Measurements from ENCODE around the gene SLC22A4.

SLC22A4 gene

GRCh38 chr5:132380741-132381140 lies 86.5 kb downstream of the SLC22A4 start:
- no peaks in the 10 kb centered on the region for H3K36me3 ChIP-seq (ENCODE audit: control insufficient read depth, insufficient read depth, low read length)
- DNase-seq (ENCODE audit: low read depth, low spot score), result no peak
- no CpG with 5 or more reads among the region's 2 CpGs for WGBS (ENCODE audit: insufficient coverage, insufficient read length)
- no peaks in the 10 kb centered on the region for H3K9me3 ChIP-seq (ENCODE audit: control insufficient read depth, insufficient read depth, low read length)
- H3K4me3 ChIP-seq (ENCODE audit: low read length), result no peak overlapping the region
- no peaks in the 10 kb centered on the region for H3K27me3 ChIP-seq (ENCODE audit: control insufficient read depth, insufficient read depth, low read length)
- H3K4me1 ChIP-seq (ENCODE audit: control insufficient read depth, insufficient read depth, low read length), result no peaks in the 10 kb centered on the region
- H3K27ac ChIP-seq (ENCODE audit: low read length), result no peak overlapping the region

GRCh38 chr5:132381614-132382013 lies 87.4 kb downstream of the SLC22A4 start:
- DNase-seq (ENCODE audit: low read depth, low spot score), result no peak
- Histone ChIP-seq H3K4me3 (ENCODE audit: low read length) (no peak overlapping the region), H3K36me3 (ENCODE audit: control insufficient read depth, insufficient read depth, low read length) (no peaks in the 10 kb centered on the region), H3K27me3 (ENCODE audit: control insufficient read depth, insufficient read depth, low read length) (no peaks in the 10 kb centered on the region), H3K9me3 (ENCODE audit: control insufficient read depth, insufficient read depth, low read length) (no peaks in the 10 kb centered on the region), H3K27ac (ENCODE audit: low read length) (no peak overlapping the region), H3K4me1 (ENCODE audit: control insufficient read depth, insufficient read depth, low read length) (no peaks in the 10 kb centered on the region)
- WGBS (ENCODE audit: insufficient coverage, insufficient read length), result no CpG with 5 or more reads among the region's 1 CpG

- H3K27ac ChIP-seq (ENCODE audit: low read length), result no peak overlapping the region
- no CpG with 5 or more reads among the region's 1 CpG for WGBS (ENCODE audit: insufficient coverage, insufficient read length)
- no peak for DNase-seq (ENCODE audit: low read depth, low spot score)
Observed at GRCh38 chr5:132383261-132383660, 89.1 kb downstream of the SLC22A4 start.

GRCh38 chr5:132383984-132384383 lies 89.8 kb downstream of the SLC22A4 start:
- Histone ChIP-seq H3K4me1 (ENCODE audit: control insufficient read depth, insufficient read depth, low read length) (no peaks in the 10 kb centered on the region; the same call in 1 of the 2 replicates), H3K36me3 (ENCODE audit: control insufficient read depth, insufficient read depth, low read length) (no peaks in the 10 kb centered on the region)

More at GRCh38 chr5:132383261-132383660, 89.1 kb downstream of the SLC22A4 start:
- no peaks in the 10 kb centered on the region for H3K36me3 ChIP-seq (ENCODE audit: control insufficient read depth, insufficient read depth, low read length)
- H3K9me3 ChIP-seq (ENCODE audit: control insufficient read depth, insufficient read depth, low read length), result no peaks in the 10 kb centered on the region
- H3K4me1 ChIP-seq (ENCODE audit: control insufficient read depth, insufficient read depth, low read length), result no peaks in the 10 kb centered on the region; the same call in 1 of the 2 replicates
- no peaks in the 10 kb centered on the region for H3K27me3 ChIP-seq (ENCODE audit: control insufficient read depth, insufficient read depth, low read length)
- H3K4me3 ChIP-seq (ENCODE audit: low read length), result no peak overlapping the region

DNA sequence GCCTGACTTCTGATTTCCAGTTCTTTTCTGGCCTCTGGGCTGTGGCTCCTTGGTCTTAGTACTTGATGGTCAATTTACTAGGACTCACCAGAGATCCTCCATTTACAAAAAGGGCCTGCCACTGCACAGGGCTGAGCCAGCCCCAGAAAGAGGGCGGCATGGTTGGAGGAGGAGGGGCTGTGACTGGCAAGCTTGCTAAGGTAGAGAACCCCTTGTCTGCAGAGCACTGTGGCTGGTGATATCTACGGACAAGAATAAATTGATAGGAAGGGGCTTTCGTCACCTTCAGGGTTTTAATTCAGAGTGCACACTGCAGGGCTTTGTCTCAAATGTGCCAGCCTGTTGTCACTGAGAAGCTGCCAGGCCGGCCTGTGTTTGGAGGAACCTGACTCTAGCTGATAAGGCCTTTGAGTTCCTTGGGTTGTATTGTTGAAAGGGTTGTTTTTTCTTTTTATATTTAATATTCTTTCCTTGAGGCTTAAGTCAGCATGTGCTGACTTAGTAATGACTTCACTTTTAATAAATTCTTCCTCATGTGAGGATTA lies 90.4 kb downstream of the SLC22A4 start:
- Histone ChIP-seq H3K27me3 (ENCODE audit: control insufficient read depth, insufficient read depth, low read length) (no peaks in the 10 kb centered on the region), H3K9me3 (ENCODE audit: control insufficient read depth, insufficient read depth, low read length) (no peaks in the 10 kb centered on the region), H3K36me3 (ENCODE audit: control insufficient read depth, insufficient read depth, low read length) (no peaks in the 10 kb centered on the region), H3K4me1 (ENCODE audit: control insufficient read depth, insufficient read depth, low read length) (no peaks in the 10 kb centered on the region; the same call in 1 of the 2 replicates), H3K4me3 (ENCODE audit: low read length) (no peak overlapping the region), H3K27ac (ENCODE audit: low read length) (no peak overlapping the region)
- no CpG with 5 or more reads among the region's 4 CpGs for WGBS (ENCODE audit: insufficient coverage, insufficient read length)
- DNase-seq (ENCODE audit: low read depth, low spot score), result no peak

More at GRCh38 chr5:132383984-132384383, 89.8 kb downstream of the SLC22A4 start:
- H3K27me3 ChIP-seq (ENCODE audit: control insufficient read depth, insufficient read depth, low read length), result no peaks in the 10 kb centered on the region
- no peak overlapping the region for H3K4me3 ChIP-seq (ENCODE audit: low read length)
- WGBS (ENCODE audit: insufficient coverage, insufficient read length), result no CpG with 5 or more reads among the region's 5 CpGs
- H3K9me3 ChIP-seq (ENCODE audit: control insufficient read depth, insufficient read depth, low read length), result no peaks in the 10 kb centered on the region
- H3K27ac ChIP-seq (ENCODE audit: low read length), result no peak overlapping the region
- no peak for DNase-seq (ENCODE audit: low read depth, low spot score)

DNA sequence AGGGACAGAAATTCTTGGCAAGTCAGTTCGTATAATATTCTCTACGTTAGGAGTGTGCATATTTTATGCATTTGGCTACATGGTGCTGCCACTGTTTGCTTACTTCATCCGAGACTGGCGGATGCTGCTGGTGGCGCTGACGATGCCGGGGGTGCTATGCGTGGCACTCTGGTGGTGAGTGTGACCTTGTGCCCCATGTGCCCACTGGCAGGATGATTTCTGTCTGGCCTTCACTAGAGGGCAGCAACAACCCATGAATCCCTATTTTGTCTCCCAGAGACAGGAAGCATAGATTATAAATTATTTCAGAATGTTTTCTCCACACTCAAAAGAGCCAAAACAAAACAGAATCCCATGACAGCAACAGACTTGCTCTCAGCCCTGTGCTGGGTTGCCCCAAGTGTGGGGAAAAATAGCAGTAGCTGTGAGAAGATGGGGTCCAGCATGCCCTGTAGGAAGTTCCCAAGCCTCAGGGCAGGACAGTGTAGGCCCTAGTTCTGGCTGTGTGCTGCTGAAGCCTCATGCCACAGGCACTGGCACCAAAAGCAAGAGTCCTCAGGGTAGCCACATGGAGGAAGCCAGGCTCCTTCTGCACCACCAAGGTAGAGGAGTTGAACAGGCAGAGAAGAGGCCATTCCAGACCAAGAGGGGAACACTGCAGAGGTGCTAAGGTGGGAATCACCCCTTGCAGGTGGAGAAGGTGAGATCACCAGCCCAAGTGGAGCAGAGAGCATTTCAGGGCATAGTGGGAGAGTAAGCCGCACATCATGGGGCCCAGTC lies 91.3 kb downstream of the SLC22A4 start:
- no CpG with 5 or more reads among the region's 9 CpGs for WGBS (ENCODE audit: insufficient coverage, insufficient read length)
- DNase-seq (ENCODE audit: low read depth, low spot score), result no peak
- H3K36me3 ChIP-seq (ENCODE audit: control insufficient read depth, insufficient read depth, low read length), result no peaks in the 10 kb centered on the region
- H3K4me1 ChIP-seq (ENCODE audit: control insufficient read depth, insufficient read depth, low read length), result no peaks in the 10 kb centered on the region; the same call in 1 of the 2 replicates
- no peaks in the 10 kb centered on the region for H3K27me3 ChIP-seq (ENCODE audit: control insufficient read depth, insufficient read depth, low read length)
- no peak overlapping the region for H3K4me3 ChIP-seq (ENCODE audit: low read length)
- H3K27ac ChIP-seq (ENCODE audit: low read length), result no peak overlapping the region
- H3K9me3 ChIP-seq (ENCODE audit: control insufficient read depth, insufficient read depth, low read length), result no peaks in the 10 kb centered on the region

GRCh38 chr5:132386644-132387286 lies 92.6 kb downstream of the SLC22A4 start:
- Histone ChIP-seq H3K4me1 (ENCODE audit: control insufficient read depth, insufficient read depth, low read length) (no peaks in the 10 kb centered on the region; the same call in 1 of the 2 replicates), H3K36me3 (ENCODE audit: control insufficient read depth, insufficient read depth, low read length) (no peaks in the 10 kb centered on the region), H3K4me3 (ENCODE audit: low read length) (no peak overlapping the region), H3K27me3 (ENCODE audit: control insufficient read depth, insufficient read depth, low read length) (no peaks in the 10 kb centered on the region), H3K9me3 (ENCODE audit: control insufficient read depth, insufficient read depth, low read length) (no peaks in the 10 kb centered on the region), H3K27ac (ENCODE audit: low read length) (no peak overlapping the region)
- no peak for DNase-seq (ENCODE audit: low read depth, low spot score)
- no CpG with 5 or more reads among the region's 10 CpGs for WGBS (ENCODE audit: insufficient coverage, insufficient read length)

DNA sequence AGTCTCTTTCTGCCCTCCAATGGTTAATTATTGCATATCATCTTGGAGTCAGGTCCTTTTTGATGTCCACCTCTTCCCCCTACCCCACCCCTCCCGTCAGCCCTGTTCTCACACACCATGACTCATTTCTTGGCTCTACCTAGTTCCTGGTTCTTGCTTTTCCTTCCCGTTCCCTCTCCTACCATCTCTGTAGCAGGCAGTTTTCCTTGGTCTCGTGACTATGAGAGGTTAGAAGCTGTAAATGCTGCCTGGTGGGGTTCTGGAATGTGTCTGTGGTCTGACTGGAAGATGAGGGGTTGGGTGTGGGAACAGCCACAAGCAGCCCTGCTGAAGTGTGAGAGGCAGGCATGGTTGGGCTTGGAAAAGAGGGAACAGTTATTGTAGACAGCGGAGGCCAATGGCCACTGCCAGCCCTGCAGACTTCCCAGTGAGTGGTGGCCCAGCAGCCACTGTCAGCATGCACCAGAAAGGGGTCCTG lies 93.5 kb downstream of the SLC22A4 start:
- WGBS (ENCODE audit: insufficient coverage, insufficient read length), result no CpG with 5 or more reads among the region's 4 CpGs
- DNase-seq (ENCODE audit: low read depth, low spot score), result no peak
- no peak overlapping the region for H3K4me3 ChIP-seq (ENCODE audit: low read length)
- H3K27me3 ChIP-seq (ENCODE audit: control insufficient read depth, insufficient read depth, low read length), result no peaks in the 10 kb centered on the region
- H3K27ac ChIP-seq (ENCODE audit: low read length), result no peak overlapping the region
- H3K4me1 ChIP-seq (ENCODE audit: control insufficient read depth, insufficient read depth, low read length), result no peaks in the 10 kb centered on the region; the same call in 1 of the 2 replicates
- no peaks in the 10 kb centered on the region for H3K9me3 ChIP-seq (ENCODE audit: control insufficient read depth, insufficient read depth, low read length)
- H3K36me3 ChIP-seq (ENCODE audit: control insufficient read depth, insufficient read depth, low read length), result no peaks in the 10 kb centered on the region

DNA sequence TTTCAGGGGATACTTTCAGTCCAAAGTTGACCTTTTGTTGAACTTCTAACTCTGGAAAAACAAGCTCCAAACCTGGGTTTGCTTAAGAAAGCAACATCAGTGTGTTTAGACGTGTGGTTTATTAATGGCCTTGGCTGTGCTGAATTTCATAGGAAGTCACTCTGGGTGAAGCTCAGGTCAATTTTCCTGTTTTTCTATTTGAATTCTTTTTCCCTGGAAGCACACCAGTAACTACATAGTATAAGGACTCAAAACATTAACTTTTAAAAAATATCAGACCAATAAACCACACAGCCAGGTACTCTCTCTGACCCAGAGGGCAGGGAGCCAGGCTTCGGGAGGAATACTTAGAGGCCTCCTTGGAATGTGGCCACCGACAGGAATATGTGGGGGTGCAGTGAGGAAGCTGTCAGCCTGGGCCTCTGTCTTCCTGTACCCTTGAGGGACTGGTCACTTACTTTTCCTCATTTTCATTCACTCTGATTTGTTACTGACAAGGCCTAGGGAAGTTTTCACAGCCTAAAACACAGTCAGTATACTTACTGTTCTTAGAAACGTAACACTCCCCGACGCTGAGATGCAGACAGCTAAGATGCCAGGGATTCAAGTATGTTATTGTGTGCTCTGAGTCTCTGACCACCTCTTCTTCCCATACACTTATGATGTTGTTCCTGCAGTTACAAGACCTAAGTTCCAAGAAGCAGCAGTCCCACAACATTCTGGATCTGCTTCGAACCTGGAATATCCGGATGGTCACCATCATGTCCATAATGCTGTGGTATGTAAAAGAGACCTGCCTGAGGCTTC lies 94.3 kb downstream of the SLC22A4 start:
- no peaks in the 10 kb centered on the region; the same call in 1 of the 2 replicates for H3K4me1 ChIP-seq (ENCODE audit: control insufficient read depth, insufficient read depth, low read length)
- no peaks in the 10 kb centered on the region for H3K27me3 ChIP-seq (ENCODE audit: control insufficient read depth, insufficient read depth, low read length)
- WGBS (ENCODE audit: insufficient coverage, insufficient read length), result no CpG with 5 or more reads among the region's 8 CpGs
- H3K4me3 ChIP-seq (ENCODE audit: low read length), result no peak overlapping the region
- H3K9me3 ChIP-seq (ENCODE audit: control insufficient read depth, insufficient read depth, low read length), result no peaks in the 10 kb centered on the region
- no peak overlapping the region for H3K27ac ChIP-seq (ENCODE audit: low read length)
- no peak for DNase-seq (ENCODE audit: low read depth, low spot score)
- no peaks in the 10 kb centered on the region for H3K36me3 ChIP-seq (ENCODE audit: control insufficient read depth, insufficient read depth, low read length)

DNA sequence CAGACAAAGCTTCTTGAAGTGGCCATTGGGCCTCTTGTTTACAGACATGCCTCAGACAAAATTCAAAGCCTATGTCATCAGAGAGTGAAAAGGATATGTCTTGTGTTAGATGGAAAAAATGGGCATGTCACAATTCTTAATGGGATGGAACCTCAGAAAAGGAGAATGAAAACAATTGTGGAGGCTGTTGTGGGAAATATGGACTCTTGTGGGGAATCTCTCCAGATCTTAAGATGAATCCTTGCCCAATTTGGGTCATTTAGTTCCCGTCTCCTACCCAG lies 94.8 kb downstream of the SLC22A4 start:
- DNase-seq (ENCODE audit: low read depth, low spot score), result no peak
- Histone ChIP-seq H3K27ac (ENCODE audit: low read length) (no peak overlapping the region), H3K4me3 (ENCODE audit: low read length) (no peak overlapping the region), H3K27me3 (ENCODE audit: control insufficient read depth, insufficient read depth, low read length) (no peaks in the 10 kb centered on the region), H3K4me1 (ENCODE audit: control insufficient read depth, insufficient read depth, low read length) (no peaks in the 10 kb centered on the region; the same call in 1 of the 2 replicates), H3K9me3 (ENCODE audit: control insufficient read depth, insufficient read depth, low read length) (no peaks in the 10 kb centered on the region), H3K36me3 (ENCODE audit: control insufficient read depth, insufficient read depth, low read length) (no peaks in the 10 kb centered on the region)
- WGBS (ENCODE audit: insufficient coverage, insufficient read length), result no CpG with 5 or more reads among the region's 1 CpG

Measured in iPS DF 6.9 (cell line).